SK-N-SH (cell line): ENCODE measurements around the gene CCNT1.
"Not testable (repeated sequence)": the region's sequence is repeated elsewhere in the genome, so short reads cannot be mapped to it uniquely, and the experiment has no call there.

Experiments used
- ELF1 ChIP-seq: IDR thresholded peaks from 2 replicates; pipeline ENCODE4 v1.4.0; 2012
- EP300 ChIP-seq, 2 experiments: IDR thresholded peaks; 2 replicates each; pipeline versions ENCODE4 v1.4.0 to v1.6.1; 2012; ENCODE audit warnings: borderline replicate concordance in 1 of 2, low read depth in 1 of 2, low read length in 1 of 2
- EZH2phosphoT487 ChIP-seq: fragments of 200-600 bp; sonication (generic); IDR thresholded peaks from 2 replicates; pipeline ENCODE4 v1.6.1; 2017; ENCODE audit warnings: low read depth, mixed run types, mild to moderate bottlenecking, antibody characterized with exemption, moderate library complexity, borderline replicate concordance
- FOXM1 ChIP-seq: IDR thresholded peaks from 2 replicates; pipeline ENCODE4 v1.4.0; 2012; ENCODE audit warnings: low read depth, mild to moderate bottlenecking
- MAX ChIP-seq: IDR thresholded peaks from 2 replicates; pipeline ENCODE4 v1.4.0; 2012; ENCODE audit warnings: low read depth
- NFIC ChIP-seq: IDR thresholded peaks from 2 replicates; pipeline ENCODE4 v1.4.0; 2012; ENCODE audit warnings: borderline replicate concordance
- POLR2AphosphoS5 ChIP-seq: IDR thresholded peaks from 2 replicates; pipeline ENCODE4 v1.6.1; 2012; ENCODE audit warnings: low read depth, low read length
- REST ChIP-seq: IDR thresholded peaks from 2 replicates; pipeline ENCODE4 v1.6.1; 2012; ENCODE audit warnings: mild to moderate bottlenecking, low read depth, low read length, moderate library complexity
- TAF1 ChIP-seq: IDR thresholded peaks from 2 replicates; pipeline ENCODE4 v1.6.1; 2012; ENCODE audit warnings: low read depth, mild to moderate bottlenecking, low read length, moderate library complexity, borderline replicate concordance
- YY1 ChIP-seq: IDR thresholded peaks from 2 replicates; pipeline ENCODE4 v1.4.0; 2012; ENCODE audit warnings: low read depth, mild to moderate bottlenecking
- TF ChIP-seq, protein P1 (sequence below): fragments of 200-600 bp; sonication (generic); IDR thresholded peaks from 2 replicates; pipeline ENCODE4 v1.6.1; 2017; ENCODE audit warnings: antibody characterized with exemption, mild to moderate bottlenecking, moderate library complexity
- TF ChIP-seq, protein P2 (sequence below): fragments of 150-350 bp; IDR thresholded peaks from 2 replicates; pipeline ENCODE4 v1.6.1; 2016; ENCODE audit warnings: mild to moderate bottlenecking, low read depth, low read length

DNA sequence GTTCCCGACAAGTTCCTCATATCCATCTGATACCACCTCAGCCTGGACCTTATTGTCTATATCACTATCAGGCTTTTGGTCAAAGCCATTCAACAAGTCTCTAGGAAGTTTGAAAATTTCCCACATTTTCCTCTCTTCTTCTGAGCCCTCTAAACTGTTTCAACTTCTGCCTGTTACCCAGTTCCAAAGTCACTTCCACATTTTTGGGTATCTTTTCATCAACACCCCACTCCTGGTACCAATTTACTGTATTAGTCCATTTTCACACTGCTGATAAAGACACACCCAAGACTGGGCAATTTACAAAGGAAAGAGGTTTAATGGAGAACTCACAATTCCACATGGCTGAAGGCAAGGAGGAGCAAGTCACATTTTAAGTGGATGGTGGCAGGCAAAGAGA is 4.2 kb upstream of the CCNT1 start:
- TF ChIP-seq, protein P1, sequence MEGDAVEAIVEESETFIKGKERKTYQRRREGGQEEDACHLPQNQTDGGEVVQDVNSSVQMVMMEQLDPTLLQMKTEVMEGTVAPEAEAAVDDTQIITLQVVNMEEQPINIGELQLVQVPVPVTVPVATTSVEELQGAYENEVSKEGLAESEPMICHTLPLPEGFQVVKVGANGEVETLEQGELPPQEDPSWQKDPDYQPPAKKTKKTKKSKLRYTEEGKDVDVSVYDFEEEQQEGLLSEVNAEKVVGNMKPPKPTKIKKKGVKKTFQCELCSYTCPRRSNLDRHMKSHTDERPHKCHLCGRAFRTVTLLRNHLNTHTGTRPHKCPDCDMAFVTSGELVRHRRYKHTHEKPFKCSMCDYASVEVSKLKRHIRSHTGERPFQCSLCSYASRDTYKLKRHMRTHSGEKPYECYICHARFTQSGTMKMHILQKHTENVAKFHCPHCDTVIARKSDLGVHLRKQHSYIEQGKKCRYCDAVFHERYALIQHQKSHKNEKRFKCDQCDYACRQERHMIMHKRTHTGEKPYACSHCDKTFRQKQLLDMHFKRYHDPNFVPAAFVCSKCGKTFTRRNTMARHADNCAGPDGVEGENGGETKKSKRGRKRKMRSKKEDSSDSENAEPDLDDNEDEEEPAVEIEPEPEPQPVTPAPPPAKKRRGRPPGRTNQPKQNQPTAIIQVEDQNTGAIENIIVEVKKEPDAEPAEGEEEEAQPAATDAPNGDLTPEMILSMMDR: not testable (repeated sequence)
- TF ChIP-seq, protein P2, sequence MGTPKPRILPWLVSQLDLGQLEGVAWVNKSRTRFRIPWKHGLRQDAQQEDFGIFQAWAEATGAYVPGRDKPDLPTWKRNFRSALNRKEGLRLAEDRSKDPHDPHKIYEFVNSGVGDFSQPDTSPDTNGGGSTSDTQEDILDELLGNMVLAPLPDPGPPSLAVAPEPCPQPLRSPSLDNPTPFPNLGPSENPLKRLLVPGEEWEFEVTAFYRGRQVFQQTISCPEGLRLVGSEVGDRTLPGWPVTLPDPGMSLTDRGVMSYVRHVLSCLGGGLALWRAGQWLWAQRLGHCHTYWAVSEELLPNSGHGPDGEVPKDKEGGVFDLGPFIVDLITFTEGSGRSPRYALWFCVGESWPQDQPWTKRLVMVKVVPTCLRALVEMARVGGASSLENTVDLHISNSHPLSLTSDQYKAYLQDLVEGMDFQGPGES: not testable (repeated sequence)
- TF ChIP-seq NFIC; TAF1; MAX; ELF1; YY1; EP300 (IDR thresholded peaks at IDR 0.05; ENCODE audit: borderline replicate concordance in 1 of 2, low read depth in 1 of 2, low read length in 1 of 2); REST; FOXM1; EZH2phosphoT487; POLR2AphosphoS5: not testable (repeated sequence)
